SIG-M5 treated with dmso at 0.1 percent for 504 hours (cell line): ENCODE results near the gene ZDHHC11B.
"Not testable (repeated sequence)": the region's sequence is repeated elsewhere in the genome, so short reads cannot be mapped to it uniquely, and the experiment has no call there.

Source experiments
- DNase-seq: peaks from one replicate; lab custom pipeline; 2025; ENCODE audit not compliant: unreplicated experiment; lab: John Stamatoyannopoulos, UW

Gene ZDHHC11B

DNA sequence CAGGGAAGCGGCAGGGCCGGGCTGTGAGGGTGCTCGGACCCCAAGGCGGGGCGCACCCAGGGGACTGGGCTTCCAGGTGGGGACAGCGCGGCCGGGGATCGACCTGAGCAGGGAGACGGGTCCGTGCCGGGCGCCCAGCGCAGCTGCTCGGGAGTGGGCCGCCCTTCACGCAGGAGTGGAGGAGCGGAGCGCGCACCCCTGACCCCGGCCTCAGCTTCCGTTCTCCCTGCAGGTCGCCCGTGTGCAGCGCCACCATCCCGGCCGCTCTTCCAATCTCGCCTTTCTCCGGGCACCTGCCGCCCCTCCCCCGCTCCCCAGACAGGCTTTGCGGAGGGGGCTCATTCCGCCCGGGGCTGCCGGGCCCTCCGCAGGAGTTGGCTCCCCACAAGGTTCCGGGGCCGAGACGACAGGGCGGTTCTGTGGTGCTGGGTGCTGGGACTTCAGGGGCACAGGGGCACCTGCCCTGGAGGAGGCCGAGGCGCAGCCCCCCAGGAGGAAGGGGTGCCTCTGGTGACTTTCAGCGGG, 714 bp upstream of the ZDHHC11B start:
- not testable (repeated sequence) for DNase-seq

DNA sequence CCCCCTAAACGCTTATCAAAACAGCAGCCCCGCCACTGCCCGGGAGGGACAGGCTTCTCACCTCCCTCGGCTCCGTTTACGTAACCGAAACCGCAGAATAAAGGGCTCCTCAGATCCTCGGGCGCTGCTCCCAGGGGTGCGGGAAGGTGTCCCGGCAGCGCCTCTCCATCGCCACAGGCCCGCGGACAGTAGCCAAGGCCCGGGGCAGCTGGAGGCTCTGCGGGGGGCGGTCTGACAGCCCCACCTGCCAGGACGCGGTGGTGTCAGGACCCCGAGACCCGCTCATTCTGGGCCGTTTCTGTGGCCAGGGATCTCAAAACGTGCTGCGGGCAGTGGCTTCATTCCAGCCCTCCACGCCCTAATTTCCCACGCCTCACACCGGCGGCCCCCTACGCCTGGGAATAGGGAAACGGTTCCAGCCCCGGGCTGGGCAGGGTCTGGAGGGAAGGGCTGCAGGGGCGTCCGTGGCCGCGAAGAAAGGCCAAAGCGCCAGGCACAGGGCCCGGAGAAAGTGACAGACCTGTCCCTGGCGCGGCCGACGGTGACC, 575 bp downstream of the ZDHHC11B start:
- DNase-seq = not testable (repeated sequence)

DNA sequence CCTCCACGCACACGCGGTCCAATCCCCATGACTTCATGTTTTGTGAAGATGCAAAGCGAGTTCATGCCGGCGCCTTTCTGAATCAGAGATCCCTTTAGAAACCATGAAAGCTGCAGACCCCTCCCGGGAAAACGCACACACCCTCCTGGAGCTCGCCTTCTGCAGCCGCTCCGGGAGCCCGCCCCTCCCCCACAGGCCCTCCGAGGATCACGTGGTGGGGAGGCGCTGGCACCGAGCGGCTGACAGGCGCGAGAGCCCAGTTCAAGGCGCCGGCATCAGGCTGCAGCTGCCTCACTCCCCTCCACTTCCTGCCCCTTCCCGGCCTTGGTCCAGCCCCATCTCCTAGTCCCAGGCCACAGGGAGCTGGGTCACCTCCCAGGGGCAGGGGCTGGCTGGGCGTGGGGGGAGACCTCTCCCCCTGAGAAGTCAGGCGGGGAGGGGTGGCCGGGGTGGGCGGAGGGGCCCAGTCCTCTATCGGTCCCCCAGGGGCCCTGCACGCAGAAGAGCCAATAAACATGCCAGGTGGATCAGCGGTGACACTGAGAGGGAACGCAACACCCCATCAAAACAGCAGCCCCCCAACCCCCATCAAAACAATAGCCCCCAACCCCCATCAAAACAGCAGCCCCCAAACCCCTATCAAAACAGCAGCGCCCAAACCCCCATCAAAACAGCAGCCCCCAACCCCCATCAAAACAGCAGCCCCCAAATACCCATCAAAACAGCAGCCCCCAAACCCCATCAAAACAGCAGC, 1.3 kb downstream of the ZDHHC11B start:
- DNase-seq = not testable (repeated sequence)

DNA sequence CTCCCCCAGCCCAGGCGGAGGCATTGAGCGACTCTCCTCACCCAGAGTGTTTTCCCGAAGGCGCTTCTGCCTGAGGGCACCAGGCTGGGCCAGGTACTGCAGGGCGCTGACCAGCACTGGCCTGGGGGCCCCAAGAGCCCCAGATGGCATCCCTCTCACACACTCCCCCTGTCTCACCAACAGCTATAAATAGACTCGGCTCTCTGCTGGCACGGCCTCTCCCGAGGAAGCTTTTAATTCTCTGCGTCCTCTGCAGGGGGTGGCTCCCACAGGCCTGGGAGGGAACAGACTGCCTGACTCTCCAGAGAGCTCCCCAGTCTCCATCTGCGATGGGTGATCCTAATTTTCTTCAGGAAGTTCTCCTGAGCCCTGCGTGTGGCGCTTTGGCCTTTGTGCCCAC, 2.2 kb downstream of the ZDHHC11B start:
- DNase-seq = not testable (repeated sequence)

DNA sequence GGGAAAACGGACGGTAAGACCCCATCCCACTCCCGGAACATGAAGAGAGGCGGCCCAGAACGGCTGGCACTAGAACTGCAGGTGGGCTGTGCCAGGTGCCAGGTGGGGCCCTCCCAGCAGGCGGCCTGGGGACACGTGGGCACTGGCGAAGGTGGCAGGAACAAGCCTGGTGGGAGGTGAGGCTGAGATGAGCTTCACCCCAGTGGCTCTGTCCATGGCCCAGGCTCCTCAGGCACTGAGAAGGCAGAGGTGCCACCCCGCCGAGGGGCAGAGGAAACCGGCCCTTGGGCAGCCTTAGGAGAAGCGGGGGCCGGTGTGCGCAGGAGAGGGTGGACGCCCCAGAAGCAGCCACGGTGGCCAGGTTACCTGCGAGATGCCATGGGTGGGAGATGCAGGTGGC, 4.0 kb downstream of the ZDHHC11B start:
- not testable (repeated sequence) for DNase-seq

DNA sequence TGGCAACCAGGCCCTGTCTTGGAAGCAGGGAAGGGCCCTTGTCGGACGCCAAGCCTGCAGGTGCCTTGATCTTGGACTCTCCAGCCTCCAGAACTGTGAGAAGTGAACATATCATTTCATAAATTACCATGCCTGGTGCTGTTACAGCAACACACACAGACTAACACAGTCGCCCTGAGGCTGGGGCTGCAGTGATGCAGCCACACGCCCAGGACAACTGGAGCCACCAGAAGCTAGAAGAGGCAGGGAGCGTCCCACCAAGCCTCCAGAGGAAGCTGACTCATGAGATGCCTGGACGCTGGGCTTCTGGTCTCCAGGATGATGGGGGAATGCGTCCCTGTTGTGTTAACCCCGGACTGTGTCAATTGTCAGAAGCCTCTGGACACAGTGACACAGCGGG, 5.6 kb downstream of the ZDHHC11B start:
- not testable (repeated sequence) for DNase-seq

DNA sequence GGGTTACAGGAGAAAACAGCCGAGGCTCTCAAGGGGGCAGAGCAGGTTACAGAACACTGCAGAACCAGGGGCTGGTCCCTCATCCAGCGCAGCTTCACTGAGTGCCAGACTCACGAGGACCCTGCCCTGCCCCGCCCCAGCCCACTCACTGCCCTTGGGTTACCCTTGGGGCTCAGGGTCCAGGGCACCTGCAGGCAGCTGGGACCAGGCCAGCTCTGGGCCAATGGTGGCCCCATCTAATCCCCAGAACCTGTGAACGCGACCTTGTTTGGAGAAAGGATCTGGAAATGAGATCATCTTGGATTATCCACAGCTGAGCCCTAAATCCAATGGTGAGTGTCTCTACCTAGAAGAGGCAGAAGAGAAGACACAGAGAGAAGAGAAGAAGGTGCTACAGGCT, 6.1 kb downstream of the ZDHHC11B start:
- DNase-seq = not testable (repeated sequence)

DNA sequence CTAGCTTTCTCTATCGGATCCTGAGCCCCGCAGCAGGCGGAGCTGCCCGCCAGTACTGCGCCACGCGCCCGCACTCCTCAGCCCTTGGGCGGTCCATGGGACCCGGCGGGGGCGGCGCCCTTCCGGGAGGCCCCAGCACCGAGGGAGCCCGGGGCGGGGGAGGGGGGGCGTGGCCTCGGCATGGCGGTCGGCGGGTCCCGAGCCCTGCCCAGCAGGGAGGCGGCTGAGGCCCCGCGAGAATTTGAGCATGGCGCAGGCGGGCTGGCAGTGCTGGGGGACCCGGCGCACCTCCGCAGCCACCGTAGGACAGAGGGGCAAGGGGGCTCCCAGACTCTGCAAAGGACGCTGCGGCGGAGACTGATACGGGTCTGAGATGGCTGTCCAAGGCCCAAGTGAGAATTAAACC, 6.8 kb downstream of the ZDHHC11B start:
- DNase-seq = no peak

DNA sequence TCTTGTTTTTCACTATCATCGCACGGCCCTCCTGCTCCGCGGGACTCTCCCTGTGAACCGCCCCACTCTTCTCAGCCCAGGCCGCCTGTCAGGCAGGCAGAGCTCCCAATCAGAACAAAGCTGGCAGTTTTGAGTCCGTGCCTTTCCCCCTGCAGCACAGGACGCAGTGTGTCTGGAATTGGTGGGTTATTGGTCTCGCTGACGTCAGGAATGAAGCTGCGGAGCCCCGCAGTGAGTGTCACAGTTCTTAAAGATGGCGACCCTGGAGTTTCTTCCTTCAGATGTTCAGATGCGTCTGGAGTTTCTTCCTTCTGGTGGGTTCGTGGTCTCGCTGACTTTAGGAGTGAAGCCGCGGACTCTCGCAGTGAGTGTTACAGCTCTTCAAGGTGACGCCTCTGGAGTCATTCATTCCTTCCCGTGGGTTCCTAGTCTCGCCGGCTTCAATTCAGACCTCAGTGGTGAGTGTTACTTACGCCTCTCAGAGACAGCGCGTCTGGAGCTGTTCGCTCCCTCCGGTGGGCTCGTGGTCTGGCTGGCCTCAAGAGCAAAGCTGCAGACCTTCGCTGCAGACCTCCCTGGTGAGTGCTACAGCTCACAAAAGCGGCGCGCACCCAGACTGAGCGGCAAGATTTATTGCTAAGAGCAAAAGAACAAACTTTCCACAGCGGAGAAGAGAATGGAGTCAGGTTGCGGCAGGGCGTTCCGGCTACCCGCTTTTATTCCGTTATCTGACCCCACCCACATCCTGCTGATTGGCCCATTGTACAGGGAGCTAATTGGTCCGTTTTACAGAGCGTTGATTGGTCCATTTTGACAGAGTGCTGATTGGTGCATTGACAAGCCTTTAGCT, 7.4 kb downstream of the ZDHHC11B start:
- DNase-seq = no peak

DNA sequence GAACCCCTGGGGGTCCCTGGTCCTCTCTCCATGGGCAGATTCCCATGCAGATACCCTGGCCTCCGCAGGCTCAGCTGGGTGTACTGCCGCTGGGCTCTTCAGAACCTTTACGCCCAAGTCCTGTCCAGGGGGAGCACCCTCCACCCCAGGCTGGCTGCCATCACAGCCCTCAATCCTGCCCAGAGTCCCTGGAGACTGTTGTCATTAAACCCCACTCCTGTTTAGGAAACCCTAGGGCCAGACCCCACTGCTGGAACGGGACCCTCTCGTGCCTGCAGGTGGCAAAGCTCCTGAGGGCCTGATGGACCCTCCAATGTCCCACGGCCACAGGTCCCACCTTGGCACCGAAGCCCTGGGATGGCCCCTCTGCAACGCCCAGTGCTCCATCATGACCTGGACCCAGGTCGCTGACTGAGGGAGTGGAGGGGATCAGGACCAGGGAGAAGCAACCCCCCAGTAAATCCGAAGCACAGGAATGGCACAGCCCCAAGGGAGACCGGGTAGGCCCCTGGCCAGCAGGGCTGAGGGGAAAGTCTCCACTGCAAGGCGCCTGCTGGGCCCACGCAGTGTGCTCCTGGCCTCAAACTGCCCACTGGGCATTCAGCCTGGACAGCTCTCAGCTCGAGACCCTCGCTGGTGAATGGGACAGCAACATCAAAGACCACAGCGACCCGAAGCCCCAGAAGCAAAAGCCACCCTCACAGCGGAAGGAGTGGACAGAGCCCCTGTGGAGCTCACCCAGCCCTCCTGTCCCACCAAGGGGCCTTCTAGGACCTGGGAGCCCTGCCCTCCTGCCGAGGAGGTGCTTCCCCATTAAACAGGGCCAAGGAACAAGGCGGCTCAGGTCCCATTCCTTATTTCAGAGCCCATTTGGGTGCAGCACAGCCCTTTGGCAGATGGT, 8.3 kb downstream of the ZDHHC11B start:
- no peak for DNase-seq

DNA sequence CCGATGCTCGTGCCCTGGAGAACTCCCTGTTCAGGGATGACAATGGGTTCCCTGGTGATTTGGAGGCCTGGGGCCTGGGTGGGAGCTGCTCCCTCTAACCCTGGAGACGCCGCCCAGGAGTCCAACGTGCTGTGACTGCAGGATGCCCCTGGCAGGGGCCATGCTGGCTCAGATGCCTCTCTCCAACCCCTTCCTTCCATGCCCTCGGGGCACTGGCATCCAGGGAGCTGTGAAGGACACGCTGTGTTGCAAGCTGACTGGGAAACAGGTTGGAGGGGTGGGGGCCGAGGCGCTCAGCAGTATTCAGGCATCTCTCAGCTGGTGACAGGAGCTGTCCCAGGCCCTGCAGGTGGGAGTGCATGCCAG, 9.0 kb downstream of the ZDHHC11B start:
- DNase-seq = not testable (repeated sequence)

DNA sequence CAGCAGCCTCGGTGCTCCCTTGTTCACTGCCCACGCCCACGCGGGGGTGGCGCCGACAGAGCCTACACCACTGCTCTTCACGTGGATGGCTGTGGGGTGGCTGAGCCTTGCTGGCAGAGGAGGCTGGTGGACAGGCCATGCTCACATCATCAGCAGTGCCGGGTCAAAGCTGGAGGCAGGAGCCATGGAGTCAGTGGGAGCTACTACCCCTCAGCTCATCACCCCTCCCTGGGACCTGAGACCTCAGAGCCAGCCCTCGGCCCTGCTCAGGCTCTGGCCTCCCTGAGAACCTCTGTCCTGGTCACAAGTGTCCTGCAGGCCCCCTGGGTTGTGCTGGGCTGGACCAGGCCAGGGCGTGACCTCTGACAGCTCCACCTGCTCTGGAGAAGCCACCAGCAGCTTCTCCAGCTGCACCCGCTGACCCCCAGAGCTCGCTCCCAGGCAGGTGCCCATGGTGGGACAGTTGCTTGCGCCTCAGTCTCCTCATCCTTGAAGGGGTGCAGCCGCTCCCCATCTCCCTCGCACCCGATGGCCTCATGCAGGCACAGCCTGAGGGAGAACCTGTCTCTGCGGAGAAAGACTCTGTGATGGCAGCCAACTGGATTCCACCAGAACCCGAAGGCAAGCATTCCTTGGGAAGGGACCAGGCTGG, 9.5 kb downstream of the ZDHHC11B start:
- DNase-seq = not testable (repeated sequence)

DNA sequence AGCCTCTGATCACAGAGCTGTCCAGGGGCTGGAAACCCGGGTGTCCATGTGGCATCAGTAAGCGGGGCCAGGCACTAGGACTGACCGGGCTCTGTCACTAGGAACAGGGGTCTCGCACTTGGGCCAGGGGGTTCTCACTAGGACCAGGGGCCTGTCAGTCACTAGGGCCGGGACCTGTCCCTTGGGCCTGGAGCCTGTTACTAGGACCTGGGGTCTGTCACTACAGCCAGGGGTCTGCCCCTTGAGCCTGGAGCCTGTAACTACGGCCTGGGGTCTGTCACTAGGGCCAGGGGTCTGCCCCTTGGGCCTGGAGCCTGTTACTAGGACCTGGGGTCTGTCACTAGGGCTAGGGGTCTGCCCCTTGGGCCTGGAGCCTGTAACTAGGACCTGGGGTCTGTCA, 10.2 kb downstream of the ZDHHC11B start:
- DNase-seq = not testable (repeated sequence)

DNA sequence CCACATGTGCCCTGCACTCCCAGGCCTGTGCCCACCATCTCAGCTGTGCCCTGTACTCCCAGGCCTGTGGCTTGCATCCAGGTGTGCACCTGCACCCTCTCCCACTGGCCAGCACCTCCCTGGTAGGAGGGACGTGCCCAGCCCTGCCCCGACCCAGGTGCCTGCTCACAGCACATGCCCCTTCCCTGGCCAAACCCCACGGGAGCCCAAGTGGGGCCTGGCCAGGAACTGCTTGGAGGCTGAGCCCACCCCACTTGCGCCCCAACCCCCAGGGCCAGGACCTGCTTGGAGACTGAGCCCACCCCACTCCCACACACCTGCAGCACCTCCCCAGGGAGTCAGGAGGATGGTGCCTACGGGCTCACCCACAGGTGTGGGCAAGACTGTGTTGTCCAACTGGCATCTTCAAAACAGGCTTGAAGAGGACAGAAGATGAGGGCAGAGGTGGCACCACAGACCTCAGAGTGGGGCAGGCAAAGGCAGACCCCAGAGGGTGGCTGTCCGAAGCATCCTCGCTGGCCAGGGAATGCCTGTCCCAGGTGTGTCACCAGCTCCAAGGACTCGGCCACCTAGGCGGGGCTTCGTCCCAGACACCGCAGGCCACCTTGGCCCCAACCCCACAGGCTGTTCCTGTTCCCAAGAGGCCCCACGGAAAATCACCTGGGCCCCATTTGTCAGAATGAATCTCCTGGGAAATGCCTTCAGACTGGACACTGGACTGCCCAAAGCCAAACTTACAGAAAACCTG, 10.8 kb downstream of the ZDHHC11B start:
- DNase-seq = no peak

DNA sequence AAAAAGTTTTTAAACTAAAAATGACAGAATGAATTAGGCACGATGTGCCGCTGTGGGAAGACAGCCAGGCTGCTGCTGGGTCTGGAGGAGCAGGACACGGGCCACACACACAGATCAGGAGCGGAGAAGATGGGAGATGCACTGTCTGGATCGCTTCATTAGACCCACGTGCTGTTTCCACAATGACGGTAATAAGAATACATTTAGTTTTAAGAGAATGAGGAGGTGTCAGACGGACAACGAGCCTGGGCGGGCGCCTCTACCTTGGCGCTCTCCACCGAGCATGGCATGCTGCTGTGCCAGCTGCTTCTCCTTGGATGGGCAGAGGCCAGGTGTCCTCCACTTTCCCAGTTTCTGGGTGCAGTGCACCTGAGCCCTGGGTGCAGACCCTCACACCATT, 11.6 kb downstream of the ZDHHC11B start:
- DNase-seq = not testable (repeated sequence)

DNA sequence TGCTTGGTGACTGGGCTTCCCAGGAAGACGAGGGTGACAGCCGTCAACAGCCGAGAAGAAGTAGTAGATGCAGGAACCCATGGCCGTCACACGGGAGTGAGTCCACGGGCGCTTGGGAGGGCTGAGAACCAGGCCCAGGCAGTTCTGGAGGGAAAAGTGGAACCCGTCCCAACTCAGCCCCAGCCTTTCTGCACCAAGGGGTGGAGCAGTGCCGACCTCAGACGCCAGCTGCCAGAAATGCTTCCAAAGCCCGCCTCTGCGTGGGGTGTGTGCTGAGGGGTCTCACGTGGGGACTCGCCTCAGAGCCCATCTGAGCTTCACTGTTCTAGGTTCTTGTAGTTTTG, 12.0 kb downstream of the ZDHHC11B start:
- not testable (repeated sequence) for DNase-seq

DNA sequence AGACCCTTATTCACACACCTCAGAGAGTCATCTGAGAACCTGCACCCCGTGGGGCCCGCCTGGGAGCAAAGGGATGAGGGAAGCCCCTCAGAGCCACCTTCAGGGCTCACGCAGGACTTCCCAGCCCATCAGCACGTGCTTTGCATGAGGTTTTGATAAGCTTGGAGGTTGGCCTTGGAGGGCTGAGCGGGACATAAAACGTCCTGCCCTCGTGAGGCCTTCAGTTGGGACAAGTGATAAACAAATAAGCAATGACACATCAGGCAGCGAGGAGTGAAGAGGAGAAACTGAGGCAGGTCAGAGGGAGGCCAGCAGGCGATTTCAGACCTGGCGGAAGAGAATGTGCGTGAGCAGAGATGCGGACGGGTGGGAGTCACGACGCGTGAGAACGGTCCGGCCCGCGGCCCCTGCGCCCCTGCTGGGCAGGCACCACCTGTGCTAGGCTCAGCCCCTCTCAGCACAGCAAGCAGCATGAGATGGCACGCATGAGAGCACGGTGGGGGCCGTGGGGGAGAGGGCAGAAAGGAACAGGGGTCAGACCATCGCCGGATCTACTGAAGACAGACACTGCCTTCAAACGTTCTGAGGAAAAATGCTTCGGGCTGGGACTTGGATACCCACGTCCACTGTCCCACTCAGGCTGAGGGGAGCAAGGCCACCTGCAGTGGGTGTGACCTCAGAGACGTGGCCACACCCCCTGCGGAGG, 12.5 kb downstream of the ZDHHC11B start:
- not testable (repeated sequence) for DNase-seq

DNA sequence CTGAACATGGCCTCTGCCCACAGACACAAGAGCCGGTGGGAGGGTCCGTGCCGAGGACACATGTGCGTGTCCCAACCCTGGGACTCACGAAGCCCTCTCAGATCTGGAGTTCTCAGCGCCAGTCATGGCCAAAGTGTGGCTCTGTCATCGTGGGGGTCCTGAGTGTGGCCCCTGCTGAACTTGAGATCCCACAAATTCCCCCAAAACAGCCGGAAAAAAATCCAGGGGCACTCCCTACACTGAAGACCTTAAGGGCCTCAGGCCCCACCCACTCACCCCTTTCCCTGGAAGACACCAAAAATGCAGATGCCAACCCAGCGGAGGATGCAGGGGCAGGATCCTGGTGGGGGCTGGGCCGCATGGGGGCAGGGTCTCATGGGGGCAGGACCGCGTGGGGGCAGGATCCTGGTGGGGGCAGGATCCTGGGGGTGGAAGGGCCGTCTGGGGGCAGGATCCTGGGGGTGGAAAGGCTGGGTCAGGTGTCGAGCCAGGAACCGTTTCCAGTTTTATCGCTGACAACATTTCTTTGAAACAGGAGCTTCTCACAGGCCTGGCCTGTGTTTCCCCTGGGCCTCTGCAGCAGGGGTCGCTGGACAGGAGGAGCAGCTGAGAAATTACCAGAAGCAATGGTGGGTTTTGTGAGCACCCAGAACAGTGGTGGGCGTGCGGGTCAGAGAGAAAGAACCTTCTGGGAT, 13.3 kb downstream of the ZDHHC11B start:
- DNase-seq = not testable (repeated sequence)
